AG04450 (cell line): Measurements from ENCODE around the gene SUSD3. TPM values are rescaled to one million over a fixed set of nuclear protein-coding genes. Genes with fewer than 3 reads are reported as not detected.

Source experiments
- CTCF ChIA-PET: fragments of 300-600, 350-600 bp; formaldehyde crosslinking; extraction: SDS; loops from one replicate; lab custom pipeline; 2022; ENCODE audit warnings: antibody characterized with exemption, inconsistent platforms; lab: Charles Lee
- POLR2A ChIA-PET: fragments of 350-600 bp; formaldehyde crosslinking; extraction: SDS; loops from one replicate; lab custom pipeline; 2021; ENCODE audit warnings: antibody characterized with exemption, inconsistent platforms; lab: Yijun Ruan, JAX
- DNase-seq: peaks from one replicate; pipeline ENCODE4 v3.0.0-alpha.2; 2011; ENCODE audit warnings: low read depth, low spot score
- H3K27ac ChIP-seq: one replicate; pipeline ENCODE4 v1.5.1; 2012; ENCODE audit warnings: low read depth, low read length, control low read depth
- H3K27me3 ChIP-seq: one replicate; pipeline ENCODE4 v1.6.0; 2012; ENCODE audit warnings: low read length; ENCODE audit not compliant: control insufficient read depth, insufficient read depth
- H3K4me3 ChIP-seq: 2 replicates; pipeline ENCODE4 v1.5.1; 2011; ENCODE audit warnings: mild to moderate bottlenecking, low read depth, low read length, control low read depth
- H3K9me3 ChIP-seq: 2 replicates; pipeline ENCODE4 v1.5.1; 2012; ENCODE audit warnings: low read length; ENCODE audit not compliant: control insufficient read depth, insufficient read depth
- polyA plus RNA-seq: library from polyadenylated mRNA; depleted of rRNA; stranded (reverse); fragments of >200 nt; gene quantifications from 2 replicates; pipeline ENCODE4 v1.2.3, GENCODE V29; 2011
- TF ChIP-seq, protein P1 (sequence below): IDR thresholded peaks from 2 replicates; pipeline ENCODE4 v1.5.1; 2011; ENCODE audit warnings: low read depth, low read length, control low read depth, inconsistent platforms

The SUSD3 gene
- polyA plus RNA-seq, 1 experiment, result 1.4 TPM

DNA sequence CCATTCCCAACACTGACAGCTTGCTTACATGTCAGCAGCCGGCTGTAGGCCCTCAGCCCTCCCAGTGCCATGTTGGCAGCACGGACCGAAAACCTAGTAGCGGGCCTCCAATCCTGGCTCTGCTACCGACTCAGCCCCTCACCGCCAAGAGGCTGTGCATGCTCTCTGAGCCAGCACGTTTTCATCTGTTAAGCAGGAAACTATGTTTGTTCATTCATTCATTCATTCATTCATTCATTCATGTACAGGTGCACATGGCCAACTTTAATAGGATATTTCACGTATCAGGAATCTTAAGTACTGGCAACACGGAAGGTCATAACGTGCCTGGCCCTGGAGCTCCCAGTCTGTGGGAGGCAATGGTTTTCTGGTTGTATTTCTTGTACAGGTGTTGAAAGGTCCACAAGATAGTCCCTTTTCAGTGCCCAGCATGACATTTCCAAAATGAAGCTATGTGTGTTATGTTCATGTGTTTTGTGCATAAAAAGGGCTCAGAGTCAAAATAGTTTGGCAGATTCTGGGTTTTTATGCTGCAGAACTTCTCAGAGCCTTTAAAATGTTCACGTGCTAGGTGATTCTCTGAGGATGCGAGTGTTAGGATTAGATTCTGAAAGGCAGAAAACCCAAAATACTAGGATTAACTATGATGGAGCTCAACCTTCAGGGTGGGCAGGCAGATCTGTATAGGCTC is 17.7 kb downstream of the SUSD3 start:
- ChIA-PET POLR2A (no interaction called here), CTCF (no interaction called here)
- Histone ChIP-seq H3K27me3 (no peaks in the 10 kb centered on the region), H3K27ac (no peak overlapping the region), H3K9me3 (no peaks in the 10 kb centered on the region; the same call in 1 of the 2 replicates), H3K4me3 (no peak overlapping the region)
- DNase-seq, result no peak
- TF ChIP-seq, protein P1, sequence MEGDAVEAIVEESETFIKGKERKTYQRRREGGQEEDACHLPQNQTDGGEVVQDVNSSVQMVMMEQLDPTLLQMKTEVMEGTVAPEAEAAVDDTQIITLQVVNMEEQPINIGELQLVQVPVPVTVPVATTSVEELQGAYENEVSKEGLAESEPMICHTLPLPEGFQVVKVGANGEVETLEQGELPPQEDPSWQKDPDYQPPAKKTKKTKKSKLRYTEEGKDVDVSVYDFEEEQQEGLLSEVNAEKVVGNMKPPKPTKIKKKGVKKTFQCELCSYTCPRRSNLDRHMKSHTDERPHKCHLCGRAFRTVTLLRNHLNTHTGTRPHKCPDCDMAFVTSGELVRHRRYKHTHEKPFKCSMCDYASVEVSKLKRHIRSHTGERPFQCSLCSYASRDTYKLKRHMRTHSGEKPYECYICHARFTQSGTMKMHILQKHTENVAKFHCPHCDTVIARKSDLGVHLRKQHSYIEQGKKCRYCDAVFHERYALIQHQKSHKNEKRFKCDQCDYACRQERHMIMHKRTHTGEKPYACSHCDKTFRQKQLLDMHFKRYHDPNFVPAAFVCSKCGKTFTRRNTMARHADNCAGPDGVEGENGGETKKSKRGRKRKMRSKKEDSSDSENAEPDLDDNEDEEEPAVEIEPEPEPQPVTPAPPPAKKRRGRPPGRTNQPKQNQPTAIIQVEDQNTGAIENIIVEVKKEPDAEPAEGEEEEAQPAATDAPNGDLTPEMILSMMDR, result no peak

DNA sequence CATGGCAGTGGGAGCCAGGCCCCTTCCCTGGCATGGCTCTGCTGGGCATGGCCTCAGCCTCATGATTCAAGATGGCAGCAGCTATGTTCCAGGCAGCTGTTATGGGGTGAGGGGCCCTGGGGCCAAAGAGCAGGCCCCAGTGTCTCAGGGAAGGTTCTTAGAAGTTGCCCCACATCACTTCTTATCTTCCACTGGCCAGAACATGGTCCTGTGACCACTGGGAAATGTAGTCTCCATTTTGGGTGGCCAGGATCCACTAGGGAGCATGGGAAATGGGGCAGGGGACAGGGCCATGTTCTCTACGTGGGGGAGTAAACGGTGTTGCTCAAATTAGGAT is 18.3 kb downstream of the SUSD3 start:
- ChIA-PET POLR2A (no interaction called here), CTCF (no interaction called here)

DNA sequence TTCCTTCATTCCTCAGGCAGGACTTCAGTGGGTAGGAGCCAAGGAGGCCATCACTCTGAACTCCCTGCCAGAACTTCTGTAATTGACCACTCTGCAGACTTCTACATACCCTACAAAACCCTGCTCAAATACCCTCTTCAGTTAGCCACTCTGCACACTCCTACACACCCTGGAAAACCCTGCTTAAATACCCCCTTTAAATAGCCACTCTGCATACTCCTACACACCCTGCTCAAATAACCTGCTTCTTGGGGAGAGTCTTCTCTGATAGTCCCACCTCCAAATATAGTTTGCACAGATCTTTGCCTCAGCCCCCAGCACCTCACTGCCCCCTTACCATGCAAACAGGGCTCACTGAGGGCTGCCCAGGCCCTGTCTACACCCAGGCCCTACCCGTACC is 18.9 kb downstream of the SUSD3 start:
- DNase-seq, result no peak
- POLR2A ChIA-PET, result no interaction called here
- CTCF ChIA-PET, result no interaction called here

More for the DNA sequence above, 18.3 kb downstream of the SUSD3 start:
- Histone ChIP-seq H3K27me3 (no peaks in the 10 kb centered on the region), H3K9me3 (no peaks in the 10 kb centered on the region; the same call in 1 of the 2 replicates), H3K4me3 (no peak overlapping the region), H3K27ac (no peak overlapping the region)
- no peak for DNase-seq
- TF ChIP-seq, protein P1, result no peak

DNA sequence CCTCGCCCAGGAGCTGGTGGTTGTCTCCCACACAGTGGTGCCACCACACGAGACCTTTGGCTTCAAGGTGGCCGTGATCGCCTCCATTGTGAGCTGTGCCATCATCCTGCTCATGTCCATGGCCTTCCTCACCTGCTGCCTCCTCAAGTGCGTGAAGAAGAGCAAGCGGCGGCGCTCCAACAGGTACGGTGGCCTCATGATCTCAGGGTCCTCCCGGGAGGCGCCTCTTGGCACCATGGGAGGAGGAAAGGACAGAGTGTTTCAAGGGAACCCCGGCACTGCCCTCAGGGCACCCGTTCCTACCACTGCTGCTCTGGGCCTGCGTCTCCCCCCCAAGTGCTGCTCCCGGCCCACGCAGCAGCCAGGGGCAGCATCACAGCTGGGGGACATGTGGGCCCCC is 19.3 kb downstream of the SUSD3 start:
- Histone ChIP-seq H3K4me3 (no peak overlapping the region), H3K27me3 (no peaks in the 10 kb centered on the region), H3K27ac (no peak overlapping the region), H3K9me3 (no peaks in the 10 kb centered on the region; the same call in 1 of the 2 replicates)
- POLR2A ChIA-PET, result no interaction called here
- TF ChIP-seq, protein P1, result no peak
- DNase-seq, result no peak
- CTCF ChIA-PET, result no interaction called here

More for the DNA sequence above, 18.9 kb downstream of the SUSD3 start:
- no peaks in the 10 kb centered on the region; the same call in 1 of the 2 replicates for H3K9me3 ChIP-seq
- TF ChIP-seq, protein P1, result no peak
- no peak overlapping the region for H3K4me3 ChIP-seq
- no peaks in the 10 kb centered on the region for H3K27me3 ChIP-seq
- no peak overlapping the region for H3K27ac ChIP-seq

DNA sequence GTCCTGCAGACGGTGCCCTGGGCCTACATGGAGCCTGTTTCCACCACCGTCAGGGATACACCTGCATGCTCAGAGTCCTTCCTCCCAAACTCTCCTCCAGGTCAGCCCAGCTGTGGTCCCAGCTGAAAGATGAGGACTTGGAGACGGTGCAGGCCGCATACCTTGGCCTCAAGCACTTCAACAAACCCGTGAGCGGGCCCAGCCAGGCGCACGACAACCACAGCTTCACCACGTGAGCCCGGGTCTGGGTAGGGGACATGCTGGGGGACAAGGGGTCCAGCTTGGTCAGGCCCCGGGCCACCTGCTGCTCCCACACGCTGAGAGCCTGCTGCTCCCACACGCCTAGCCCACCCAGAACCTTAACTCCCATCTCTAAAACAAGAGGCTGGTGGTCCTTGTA is 20.9 kb downstream of the SUSD3 start:
- Histone ChIP-seq H3K4me3 (no peak overlapping the region), H3K27ac (no peak overlapping the region), H3K27me3 (no peaks in the 10 kb centered on the region), H3K9me3 (peaks cover 4% of the 10 kb centered on the region; the same call in 1 of the 2 replicates)
- CTCF ChIA-PET, result no interaction called here
- no peak for DNase-seq
- TF ChIP-seq, protein P1, result no peak
- POLR2A ChIA-PET, result no interaction called here
